Esophagus squamous epithelium (tissue), 4 donors: Measurements from ENCODE around the gene CFAP44.

Source experiments
- POLR2A ChIP-seq, 4 donors: fragments of 450-650 bp; IDR thresholded peaks; one replicate each; pipeline ENCODE4 v1.6.1; 2017; ENCODE audit warnings: antibody characterized with exemption in 4 of 4, mild to moderate bottlenecking in 4 of 4, moderate library complexity in 3 of 4
- TF ChIP-seq, protein P1 (sequence below), 6 experiments: fragments of 450-650 bp in 4 of 6; fragments of 200-600 bp in 2 of 6; sonication (generic) in 2 of 6; IDR thresholded peaks; one replicate each; pipeline ENCODE4 v1.5.1; 2016 to 2019; ENCODE audit warnings: antibody characterized with exemption in 6 of 6, mild to moderate bottlenecking in 4 of 6, moderate library complexity in 4 of 6

DNA sequence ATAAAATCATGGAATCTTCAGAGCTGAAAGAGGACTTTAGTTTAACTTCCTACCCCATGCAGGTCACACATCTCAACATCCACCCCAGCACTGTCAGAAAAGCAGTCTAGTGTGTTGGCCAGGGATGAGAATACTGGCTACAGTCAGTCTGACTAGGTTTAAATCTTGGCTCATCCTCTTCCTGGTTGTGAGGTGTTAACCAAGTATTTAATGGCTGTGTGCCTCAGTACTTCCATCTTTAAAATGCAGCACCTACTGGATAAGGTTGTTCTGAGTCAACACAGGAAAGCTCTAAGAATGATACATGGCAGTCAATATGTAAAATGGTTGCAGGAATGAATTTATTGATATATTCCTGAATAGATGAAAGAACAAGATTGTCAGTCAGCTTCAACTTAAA is 3.1 kb downstream of the CFAP44 start:
- TF ChIP-seq POLR2A (IDR thresholded peaks at IDR 0.05), result no peak
- TF ChIP-seq, protein P1, sequence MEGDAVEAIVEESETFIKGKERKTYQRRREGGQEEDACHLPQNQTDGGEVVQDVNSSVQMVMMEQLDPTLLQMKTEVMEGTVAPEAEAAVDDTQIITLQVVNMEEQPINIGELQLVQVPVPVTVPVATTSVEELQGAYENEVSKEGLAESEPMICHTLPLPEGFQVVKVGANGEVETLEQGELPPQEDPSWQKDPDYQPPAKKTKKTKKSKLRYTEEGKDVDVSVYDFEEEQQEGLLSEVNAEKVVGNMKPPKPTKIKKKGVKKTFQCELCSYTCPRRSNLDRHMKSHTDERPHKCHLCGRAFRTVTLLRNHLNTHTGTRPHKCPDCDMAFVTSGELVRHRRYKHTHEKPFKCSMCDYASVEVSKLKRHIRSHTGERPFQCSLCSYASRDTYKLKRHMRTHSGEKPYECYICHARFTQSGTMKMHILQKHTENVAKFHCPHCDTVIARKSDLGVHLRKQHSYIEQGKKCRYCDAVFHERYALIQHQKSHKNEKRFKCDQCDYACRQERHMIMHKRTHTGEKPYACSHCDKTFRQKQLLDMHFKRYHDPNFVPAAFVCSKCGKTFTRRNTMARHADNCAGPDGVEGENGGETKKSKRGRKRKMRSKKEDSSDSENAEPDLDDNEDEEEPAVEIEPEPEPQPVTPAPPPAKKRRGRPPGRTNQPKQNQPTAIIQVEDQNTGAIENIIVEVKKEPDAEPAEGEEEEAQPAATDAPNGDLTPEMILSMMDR (IDR thresholded peaks at IDR 0.05), result no peak
